H1 (cell line): ENCODE measurements around the gene MYADM. TPM values are rescaled to one million over a fixed set of nuclear protein-coding genes. Genes with fewer than 3 reads are reported as not detected.

Experiments
- CTCF ChIA-PET: fragments of 300-600 bp; sonication (Branson Sonifier 250); formaldehyde crosslinking; loops from one replicate; lab custom pipeline; 2021; ENCODE audit not compliant: partially characterized antibody; lab: Charles Lee
- POLR2A ChIA-PET: fragments of 300-600 bp; sonication (Branson Sonifier 250); formaldehyde crosslinking; loops from one replicate; lab custom pipeline; 2021; ENCODE audit warnings: inconsistent platforms; ENCODE audit not compliant: partially characterized antibody; lab: Charles Lee
- DNase-seq, 2 experiments: peaks; one replicate each; pipeline versions ENCODE4 v3.0.0 to v3.0.0-alpha.2; 2010 to 2022; ENCODE audit warnings: low spot score in 2 of 2, low read depth in 1 of 2, mixed read lengths in 1 of 2
- FAIRE-seq: peaks from 2 replicates; lab custom pipeline; 2011; peaks lifted over from hg19 to GRCh38; lab: Jason Lieb, UNC
- H2AFZ ChIP-seq: 2 replicates; pipeline ENCODE4 v1.8.1; 2012; ENCODE audit warnings: low read length, inconsistent platforms
- H2AK5ac ChIP-seq: 2 replicates; pipeline ENCODE4 v1.6.1; 2013; ENCODE audit warnings: low read depth, low read length
- H2BK120ac ChIP-seq: replicated peaks from 2 replicates; pipeline ENCODE3; 2013; ENCODE audit warnings: low read depth, low read length, inconsistent platforms
- H2BK12ac ChIP-seq: 2 replicates; pipeline ENCODE4 v1.6.1; 2013; ENCODE audit warnings: low read depth, low read length
- H2BK15ac ChIP-seq: 2 replicates; pipeline ENCODE4 v1.6.1; 2013; ENCODE audit warnings: low read length
- H2BK20ac ChIP-seq: 2 replicates; pipeline ENCODE4 v1.6.1; 2013; ENCODE audit warnings: low read length
- H2BK5ac ChIP-seq: 2 replicates; pipeline ENCODE4 v1.6.1; 2013; ENCODE audit warnings: low read depth, low read length
- H3K14ac ChIP-seq: 2 replicates; pipeline ENCODE4 v1.6.1; 2013; ENCODE audit warnings: inconsistent platforms; ENCODE audit not compliant: insufficient read length
- H3K18ac ChIP-seq: 2 replicates; pipeline ENCODE4 v1.6.1; 2013; ENCODE audit warnings: low read length; ENCODE audit errors: extremely low read depth
- H3K23ac ChIP-seq: 2 replicates; pipeline ENCODE4 v1.6.1; 2013; ENCODE audit warnings: inconsistent platforms; ENCODE audit not compliant: insufficient read length
- H3K23me2 ChIP-seq: 2 replicates; pipeline ENCODE4 v1.6.1; 2013; ENCODE audit warnings: low read depth, low read length
- H3K27ac ChIP-seq: 2 replicates; pipeline ENCODE4 v1.6.1; 2011; ENCODE audit warnings: low read depth, low read length, inconsistent platforms
- H3K27me3 ChIP-seq, 4 experiments: replicated peaks in 1 of 4; 1 replicate in 1 of 4; 2 replicates in 3 of 4; pipeline versions ENCODE4 v1.6.1 to v1.8.1; 2011 to 2013; ENCODE audit warnings: low read length in 3 of 4, mild to moderate bottlenecking in 3 of 4, inconsistent platforms in 2 of 4, mixed read lengths in 2 of 4, moderate library complexity in 1 of 4; ENCODE audit not compliant: control insufficient read depth in 3 of 4, insufficient read depth in 3 of 4; ENCODE audit errors: extremely low read depth in 1 of 4
- H3K36me3 ChIP-seq, 4 experiments: 2 replicates each; pipeline versions ENCODE4 v1.6.1 to v1.8.1; 2011 to 2013; ENCODE audit warnings: mild to moderate bottlenecking in 4 of 4, low read length in 3 of 4, moderate library complexity in 2 of 4, control low read depth in 1 of 4, inconsistent platforms in 1 of 4; ENCODE audit not compliant: insufficient read depth in 4 of 4, control insufficient read depth in 2 of 4
- H3K4ac ChIP-seq: replicated peaks from 2 replicates; pipeline ENCODE3; 2013; ENCODE audit warnings: low read length, low read depth, mixed read lengths, inconsistent platforms; ENCODE audit not compliant: insufficient read length
- H3K4me1 ChIP-seq, 4 experiments: replicated peaks in 1 of 4; 1 replicate in 1 of 4; 2 replicates in 3 of 4; pipeline versions ENCODE4 v1.6.1 to v1.8.1; 2011 to 2013; ENCODE audit warnings: low read length in 3 of 4, inconsistent platforms in 2 of 4, mixed read lengths in 1 of 4; ENCODE audit not compliant: insufficient read depth in 4 of 4, control insufficient read depth in 3 of 4
- H3K4me2 ChIP-seq, 2 experiments: 2 replicates each; pipeline versions ENCODE4 v1.6.1 to v1.8.1; 2011 to 2013; ENCODE audit warnings: low read depth in 2 of 2, low read length in 2 of 2, control low read depth in 1 of 2, inconsistent platforms in 1 of 2, mild to moderate bottlenecking in 1 of 2; ENCODE audit not compliant: insufficient read depth in 1 of 2
- H3K4me3 ChIP-seq, 4 experiments: fragments of 200-600, 300-600 bp in 1 of 4; sonication (generic), shearing (Covaris generic), sonication (Bioruptor Twin) in 1 of 4; 2 replicates each; pipeline versions ENCODE4 v1.5.1 to v1.8.1; 2011 to 2016; ENCODE audit warnings: low read length in 4 of 4, low read depth in 3 of 4, control low read depth in 2 of 4, inconsistent platforms in 2 of 4, mild to moderate bottlenecking in 2 of 4, mixed read lengths in 1 of 4, moderate library complexity in 1 of 4; ENCODE audit not compliant: insufficient read depth in 2 of 4; ENCODE audit errors: extremely low read depth in 1 of 4
- H3K56ac ChIP-seq: replicated peaks from 2 replicates; pipeline ENCODE3; 2013; ENCODE audit warnings: low read depth, mild to moderate bottlenecking, mixed read lengths, low read length, inconsistent platforms; ENCODE audit not compliant: insufficient read length
- H3K79me1 ChIP-seq: 2 replicates; pipeline ENCODE4 v1.6.1; 2013; ENCODE audit warnings: low read depth, low read length, control low read depth
- H3K79me2 ChIP-seq, 2 experiments: 2 replicates each; pipeline versions ENCODE4 v1.6.1 to v1.8.1; 2012 to 2013; ENCODE audit warnings: low read length in 2 of 2, mild to moderate bottlenecking in 2 of 2, inconsistent platforms in 1 of 2; ENCODE audit not compliant: insufficient read depth in 2 of 2, control insufficient read depth in 1 of 2
- H3K9ac ChIP-seq, 4 experiments: replicated peaks in 1 of 4; 1 replicate in 1 of 4; 2 replicates in 3 of 4; pipeline versions ENCODE4 v1.6.1 to v1.8.1; 2011 to 2013; ENCODE audit warnings: low read depth in 3 of 4, low read length in 3 of 4, control low read depth in 2 of 4, mild to moderate bottlenecking in 2 of 4, moderate library complexity in 2 of 4, inconsistent platforms in 1 of 4; ENCODE audit errors: extremely low read depth in 1 of 4
- H3K9me3 ChIP-seq, 2 experiments: 2 replicates each; pipeline versions ENCODE4 v1.6.1 to v1.8.1; 2012 to 2013; ENCODE audit warnings: mild to moderate bottlenecking in 2 of 2, moderate library complexity in 2 of 2, control low read depth in 1 of 2, inconsistent platforms in 1 of 2, low read depth in 1 of 2, low read length in 1 of 2, mixed read lengths in 1 of 2; ENCODE audit not compliant: insufficient read depth in 2 of 2
- H4K20me1 ChIP-seq, 2 experiments: replicated peaks in 1 of 2; 2 replicates each; pipeline versions ENCODE3 to v1.8.1; 2011 to 2013; ENCODE audit warnings: inconsistent platforms in 2 of 2, low read length in 2 of 2, mild to moderate bottlenecking in 1 of 2; ENCODE audit not compliant: insufficient read depth in 2 of 2, control insufficient read depth in 1 of 2
- H4K5ac ChIP-seq: 2 replicates; pipeline ENCODE4 v1.6.1; 2013; ENCODE audit warnings: low read length, low read depth, mixed read lengths, inconsistent platforms; ENCODE audit not compliant: insufficient read length
- H4K8ac ChIP-seq: 2 replicates; pipeline ENCODE4 v1.8.0; 2013; ENCODE audit warnings: mild to moderate bottlenecking, moderate library complexity, low read length, inconsistent platforms; ENCODE audit not compliant: insufficient read depth; ENCODE audit errors: extremely low read depth
- H4K91ac ChIP-seq: replicated peaks from 2 replicates; pipeline ENCODE3; 2013; ENCODE audit warnings: low read length, mixed read lengths, inconsistent platforms; ENCODE audit not compliant: insufficient read length
- HDAC6 ChIP-seq: IDR thresholded peaks from one replicate; pipeline ENCODE4 v1.7.1; 2012; ENCODE audit warnings: low read depth, mild to moderate bottlenecking, inconsistent platforms, low read length, moderate library complexity
- NANOG ChIP-seq: IDR thresholded peaks from 2 replicates; pipeline ENCODE4 v1.6.1; 2011; ENCODE audit warnings: low read length, low read depth, mild to moderate bottlenecking, inconsistent platforms; ENCODE audit not compliant: insufficient read depth, poor library complexity, severe bottlenecking
- WGBS, 2 experiments: shearing (Covaris generic) in 1 of 2; methylation state at CpG; one replicate each; pipeline versions ENCODE4 v1.1.6 to v1.1.7; 2013 to 2015; ENCODE audit warnings: low lambda C conversion rate in 2 of 2, mixed read lengths in 2 of 2, inconsistent platforms in 1 of 2, low coverage in 1 of 2, missing lambda C conversion rate in 1 of 2; ENCODE audit not compliant: insufficient replicate concordance in 2 of 2, insufficient coverage in 1 of 2, insufficient read length in 1 of 2; ENCODE audit errors: extremely low coverage in 1 of 2, missing lambda C conversion rate in 1 of 2; 5-methylcytosine and 5-hydroxymethylcytosine counted together
- polyA plus RNA-seq, 7 experiments: library from polyadenylated mRNA; depleted of rRNA in 3 of 7; stranded (reverse) in 5 of 7; unstranded in 2 of 7; fragments of >200 nt in 5 of 7; fragments of 200-250 nt in 2 of 7; gene quantifications; 1 replicate in 5 of 7; 2 replicates in 1 of 7; 4 replicates in 1 of 7; pipeline versions ENCODE4 v1.2.1 to v1.2.3, GENCODE V29; 2011 to 2013; ENCODE audit warnings: missing spikeins in 2 of 7, mixed read lengths in 2 of 7
- total RNA-seq: library from RNA; stranded (reverse); fragmentation: NEBNext Ultra II Directional; extraction: Animal tissue kit (Norgen Biotek cat#: 25700); gene quantifications from 2 replicates; pipeline ENCODE4 v1.2.1, GENCODE V29; 2021

The MYADM gene
- total and polyA plus RNA-seq, 2 of the 8 experiments (the other 6 are each of a cell fraction or from before 2014, with no cell fraction given), result 70.1 to 74.2 TPM

GRCh38 chr19:53853707-53854106 lies 14.0 kb upstream of the MYADM start:
- no peaks in the 10 kb centered on the region for H3K79me2 ChIP-seq
- H3K18ac ChIP-seq, result no peak overlapping the region
- H4K5ac ChIP-seq, result no peak overlapping the region
- no peak overlapping the region for H4K91ac ChIP-seq
- H4K8ac ChIP-seq, result no peak overlapping the region
- H3K23me2 ChIP-seq, result no peaks in the 10 kb centered on the region
- no peak overlapping the region for H3K4ac ChIP-seq
- H3K27ac ChIP-seq, result no peak overlapping the region
- no peak overlapping the region for H2BK120ac ChIP-seq
- H2BK5ac ChIP-seq, result no peak overlapping the region
- H3K14ac ChIP-seq, result no peak overlapping the region
- ChIA-PET CTCF (interaction anchor here (0.5 to 5.1 kb wide), 30 partner anchors 10 to 1732 kb away, joined by 3 to 24 read pairs (median 4); partner anchors contain the start of genes CACNG7 and PRKCG), POLR2A (interaction anchor here (0.6 to 14.6 kb wide), 3 partner anchors 12 to 141 kb away, joined by 3 to 137 read pairs (median 3); partner anchors contain the start of gene MYADM)
- 92% methylated on average over 2 of the region's 2 CpGs; no CpG with 5 or more reads in 1 of the 2 experiments for WGBS, 2 experiments
- no peak overlapping the region for H2AK5ac ChIP-seq
- no peak overlapping the region for H3K4me3 ChIP-seq
- no peak overlapping the region for H3K4me2 ChIP-seq
- peaks cover 0 to 8% (median 1%) of the 10 kb centered on the region in 4 experiments; a peak in 2 of 7 replicates for H3K4me1 ChIP-seq
- FAIRE-seq, result no peak
- no peak overlapping the region for H2BK20ac ChIP-seq
- DNase-seq, result no peak
- no peak overlapping the region for H3K23ac ChIP-seq
- no peaks in the 10 kb centered on the region for H3K27me3 ChIP-seq
- H2BK15ac ChIP-seq, result no peak overlapping the region
- no peaks in the 10 kb centered on the region for H3K36me3 ChIP-seq
- no peaks in the 10 kb centered on the region for H3K9me3 ChIP-seq
- H3K56ac ChIP-seq, result no peak overlapping the region
- no peaks in the 10 kb centered on the region for H4K20me1 ChIP-seq
- no peak overlapping the region for H2BK12ac ChIP-seq
- no peak overlapping the region for H3K9ac ChIP-seq
- H3K79me1 ChIP-seq, result no peaks in the 10 kb centered on the region
- no peak overlapping the region for H2AFZ ChIP-seq
- no peak for TF ChIP-seq NANOG
- no peak for TF ChIP-seq HDAC6
